Measurements from ENCODE around the gene PRRC2A.

Gene PRRC2A

GRCh38 chr6:31664790-31665500, 44.4 kb downstream of the PRRC2A start, which contains the start of gene GPANK1:
TSS of gene GPANK1 (minus strand) at chr6:31664997. CDS start at chr6:31664478, 519 bp downstream.
- TF ChIP-seq CTCF (IDR thresholded peaks at IDR 0.05; ENCODE audit: insufficient read depth, missing control alignments), result no peak
- DNase-seq (ENCODE audit: insufficient read length, low spot score) (peak; percentile 65), FAIRE-seq (no peak)

- FAIRE-seq (no peak), DNase-seq (ENCODE audit: insufficient read length, low spot score) (peak; percentile 93)
- TF ChIP-seq CTCF (IDR thresholded peaks at IDR 0.05; ENCODE audit: insufficient read depth, missing control alignments), result no peak
Observed at GRCh38 chr6:31665501-31666336, 45.2 kb downstream of the PRRC2A start, which contains the start of gene CSNK2B. TSS of gene CSNK2B (plus strand) at chr6:31666080. CDS start at chr6:31666832, 752 bp downstream.

- DNase-seq (ENCODE audit: insufficient read length, low spot score) (no peak), FAIRE-seq (no peak)
- TF ChIP-seq CTCF (IDR thresholded peaks at IDR 0.05; ENCODE audit: insufficient read depth, missing control alignments), result no peak
Observed at GRCh38 chr6:31666337-31666965, 45.9 kb downstream of the PRRC2A start.

GRCh38 chr6:31669676-31670075, 49.2 kb downstream of the PRRC2A start, which contains the start of gene LY6G5B:
TSS of gene LY6G5B (plus strand) at chr6:31669976. CDS start at chr6:31670951, 975 bp downstream.
- FAIRE-seq (no peak), DNase-seq (ENCODE audit: insufficient read length, low spot score) (no peak)
- no peak for TF ChIP-seq CTCF (IDR thresholded peaks at IDR 0.05; ENCODE audit: insufficient read depth, missing control alignments)

GRCh38 chr6:31676322-31676903, 55.9 kb downstream of the PRRC2A start:
- FAIRE-seq (no peak), DNase-seq (ENCODE audit: insufficient read length, low spot score) (no peak)
- TF ChIP-seq CTCF (IDR thresholded peaks at IDR 0.05; ENCODE audit: insufficient read depth, missing control alignments), result no peak

GRCh38 chr6:31676904-31677303, 56.4 kb downstream of the PRRC2A start:
- DNase-seq (ENCODE audit: insufficient read length, low spot score), result no peak
- no peak for FAIRE-seq
- no peak for TF ChIP-seq CTCF (IDR thresholded peaks at IDR 0.05; ENCODE audit: insufficient read depth, missing control alignments)

Data from D721Med (cell line).